ENCODE results near the gene OR2T2. TPM values are rescaled to one million over a fixed set of nuclear protein-coding genes. Genes with fewer than 3 reads are reported as not detected.

OR2T2 gene
- polyA plus RNA-seq, 3 donors = not detected

GRCh38 chr1:248416226-248416625, 29.2 kb upstream of the OR2T2 start:
- Histone ChIP-seq H3K9me3 (replicated peaks in 1 of 2; ENCODE audit: control insufficient read depth in 1 of 2, insufficient read depth in 1 of 2, low read length in 2 of 2) (peaks cover 21 to 27% of the 10 kb centered on the region in 2 donors), H4K20me1 (ENCODE audit: insufficient read depth, low read length) (no peaks in the 10 kb centered on the region), H3K36me3 (replicated peaks in 1 of 2; ENCODE audit: control insufficient read depth in 1 of 2, insufficient read depth in 2 of 2, low read length in 2 of 2) (no peaks in the 10 kb centered on the region), H3K9ac (ENCODE audit: insufficient read depth, low read length, poor library complexity, severe bottlenecking) (no peak overlapping the region), H3K79me2 (ENCODE audit: insufficient read depth, low read length) (no peaks in the 10 kb centered on the region), H2AFZ (ENCODE audit: insufficient read depth, low read depth, low read length, poor library complexity, severe bottlenecking) (no peak overlapping the region), H3K4me2 (replicated peaks; ENCODE audit: extremely low read depth, low read length, poor library complexity, severe bottlenecking) (no peak overlapping the region), H3K27ac (ENCODE audit: low read depth in 1 of 2, low read length in 2 of 2) (no peak overlapping the region), H3K4me1 (ENCODE audit: control insufficient read depth in 1 of 2, insufficient read depth in 2 of 2, low read length in 2 of 2) (no peaks in the 10 kb centered on the region), H3K4me3 (replicated peaks in 1 of 3; ENCODE audit: low read depth in 2 of 3, low read length in 3 of 3) (no peak overlapping the region), H3K27me3 (ENCODE audit: control insufficient read depth in 2 of 2, insufficient read depth in 2 of 2, low read length in 2 of 2) (no peaks in the 10 kb centered on the region)
- H3K27me3 Mint-ChIP-seq (ENCODE audit: low read depth in 3 of 3) = no peaks in the 10 kb centered on the region
- no peaks in the 10 kb centered on the region for H3K4me1 Mint-ChIP-seq
- WGBS (ENCODE audit: insufficient coverage) = 80% methylated on average over 1 of the region's 3 CpGs
- H3K27ac Mint-ChIP-seq = no peak overlapping the region
- H3K4me3 Mint-ChIP-seq = no peak overlapping the region
- intact Hi-C loops (cut with micrococcal nuclease) = no loop called here
- no peak for DNase-seq
- H3K9me3 Mint-ChIP-seq = peaks cover 7 to 29% (median 17%) of the 10 kb centered on the region in 7 donors
- H3K36me3 Mint-ChIP-seq = no peaks in the 10 kb centered on the region
- TF ChIP-seq CTCF (IDR thresholded peaks at IDR 0.05) = no peak

GRCh38 chr1:248417854-248418253, 27.6 kb upstream of the OR2T2 start:
- Histone ChIP-seq H3K27ac (ENCODE audit: low read depth in 1 of 2, low read length in 2 of 2) (no peak overlapping the region), H3K9me3 (replicated peaks in 1 of 2; ENCODE audit: control insufficient read depth in 1 of 2, insufficient read depth in 1 of 2, low read length in 2 of 2) (peaks cover 15 to 23% of the 10 kb centered on the region in 2 donors), H3K27me3 (ENCODE audit: control insufficient read depth in 2 of 2, insufficient read depth in 2 of 2, low read length in 2 of 2) (no peaks in the 10 kb centered on the region), H3K9ac (ENCODE audit: insufficient read depth, low read length, poor library complexity, severe bottlenecking) (no peak overlapping the region), H3K4me3 (replicated peaks in 1 of 3; ENCODE audit: low read depth in 2 of 3, low read length in 3 of 3) (no peak overlapping the region), H3K4me1 (ENCODE audit: control insufficient read depth in 1 of 2, insufficient read depth in 2 of 2, low read length in 2 of 2) (no peaks in the 10 kb centered on the region), H2AFZ (ENCODE audit: insufficient read depth, low read depth, low read length, poor library complexity, severe bottlenecking) (no peak overlapping the region), H3K36me3 (replicated peaks in 1 of 2; ENCODE audit: control insufficient read depth in 1 of 2, insufficient read depth in 2 of 2, low read length in 2 of 2) (no peaks in the 10 kb centered on the region), H4K20me1 (ENCODE audit: insufficient read depth, low read length) (no peaks in the 10 kb centered on the region), H3K79me2 (ENCODE audit: insufficient read depth, low read length) (no peaks in the 10 kb centered on the region), H3K4me2 (replicated peaks; ENCODE audit: extremely low read depth, low read length, poor library complexity, severe bottlenecking) (no peak overlapping the region)
- no peaks in the 10 kb centered on the region for H3K27me3 Mint-ChIP-seq (ENCODE audit: low read depth in 3 of 3)
- no peaks in the 10 kb centered on the region for H3K36me3 Mint-ChIP-seq
- no peaks in the 10 kb centered on the region for H3K4me1 Mint-ChIP-seq
- H3K4me3 Mint-ChIP-seq = no peak overlapping the region
- H3K27ac Mint-ChIP-seq = no peak overlapping the region
- no peak for DNase-seq
- 80% methylated on average over 1 of the region's 2 CpGs for WGBS (ENCODE audit: insufficient coverage)
- intact Hi-C loops (cut with micrococcal nuclease) = no loop called here
- H3K9me3 Mint-ChIP-seq = peaks cover 8 to 35% (median 17%) of the 10 kb centered on the region in 7 donors
- TF ChIP-seq CTCF (IDR thresholded peaks at IDR 0.05) = no peak
